Upper lobe of right lung (tissue), 1 donor: Measurements from ENCODE around the gene MPIG6B. TPM values are rescaled to one million over a fixed set of nuclear protein-coding genes. Genes with fewer than 3 reads are reported as not detected.

Experiments used
- ATAC-seq: fragments of 200-7000 bp; cut with Tn5 transposase; one replicate; pipeline ENCODE4 v1.9.1; 2020; ENCODE audit warnings: mild to moderate bottlenecking, moderate library complexity
- DNase-seq: peaks from one replicate; pipeline ENCODE4 v3.0.0-alpha.2; 2020
- H3K27ac ChIP-seq: fragments of 200-600 bp; one replicate; pipeline ENCODE4 v1.8.0; 2022
- H3K27me3 ChIP-seq: fragments of 200-600 bp; one replicate; pipeline ENCODE4 v1.8.0; 2022; ENCODE audit warnings: mild to moderate bottlenecking
- H3K36me3 ChIP-seq: fragments of 200-600 bp; one replicate; pipeline ENCODE4 v1.8.0; 2022
- H3K4me1 ChIP-seq: fragments of 200-600 bp; one replicate; pipeline ENCODE4 v1.8.0; 2022
- H3K4me3 ChIP-seq: fragments of 200-600 bp; one replicate; pipeline ENCODE4 v1.8.0; 2022; ENCODE audit warnings: mild to moderate bottlenecking
- H3K9me3 ChIP-seq: fragments of 200-600 bp; one replicate; pipeline ENCODE4 v1.8.0; 2022
- intact Hi-C: fragments of 100-400 bp; cut with DNase I; formaldehyde crosslinking; loops from one replicate; pipeline ENCODE4 v1.11.0; 2022
- total RNA-seq: library from RNA; stranded (reverse); fragmentation: NEBNext Ultra II Directional; extraction: Animal tissue kit (Norgen Biotek cat#: 25700); gene quantifications from one replicate; pipeline ENCODE4 v1.2.1, GENCODE V29; 2021
- TF ChIP-seq, protein P1 (sequence below): fragments of 200-600 bp; IDR thresholded peaks from one replicate; pipeline ENCODE4 v1.8.0; 2022; ENCODE audit warnings: antibody characterized with exemption
- donor health status: DM: no; HTN: yes; CAD: no; lungs with severe emphysema.

MPIG6B gene
- total RNA-seq, 1 donor from 2014 or later: 1.1 TPM

DNA sequence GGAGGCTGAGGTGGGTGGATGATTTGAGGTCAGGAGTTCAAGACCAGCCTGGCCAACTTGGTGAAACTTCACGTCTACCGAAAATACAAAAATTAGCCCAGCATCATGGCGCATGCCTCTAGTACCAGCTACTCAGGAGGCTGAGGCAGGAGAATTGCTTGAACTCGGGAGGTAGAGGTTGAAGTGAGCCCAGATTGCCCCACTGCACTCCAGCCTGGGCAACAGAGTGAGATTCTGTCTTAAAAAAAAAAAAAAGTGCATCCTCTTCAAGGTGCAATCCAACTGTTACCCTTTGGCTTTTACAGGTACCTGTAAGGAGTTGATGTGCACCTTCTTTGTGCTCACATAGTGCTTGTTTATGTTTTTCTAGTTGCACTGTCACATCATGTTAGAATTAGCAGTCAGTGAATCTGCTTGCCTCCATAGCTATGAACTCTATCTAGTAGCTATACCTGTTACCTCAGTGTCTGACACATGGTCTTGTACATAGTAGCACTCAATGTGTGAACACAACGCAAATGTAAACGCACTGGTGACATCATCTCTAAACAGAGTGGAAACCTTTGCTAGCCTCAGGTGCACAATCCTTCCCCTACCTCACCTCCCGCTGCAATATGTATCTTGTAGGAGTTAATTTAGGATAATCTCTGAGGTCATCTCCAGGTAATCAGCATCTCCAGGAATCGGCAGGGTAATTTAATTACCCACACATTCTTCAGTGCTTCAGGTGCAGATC is 26.3 kb downstream of the MPIG6B start:
- Histone ChIP-seq H3K36me3 (no peaks in the 10 kb centered on the region), H3K27ac (no peak overlapping the region), H3K9me3 (no peaks in the 10 kb centered on the region), H3K4me1 (no peaks in the 10 kb centered on the region), H3K27me3 (no peaks in the 10 kb centered on the region), H3K4me3 (no peak overlapping the region)
- no peak for DNase-seq
- TF ChIP-seq, protein P1, sequence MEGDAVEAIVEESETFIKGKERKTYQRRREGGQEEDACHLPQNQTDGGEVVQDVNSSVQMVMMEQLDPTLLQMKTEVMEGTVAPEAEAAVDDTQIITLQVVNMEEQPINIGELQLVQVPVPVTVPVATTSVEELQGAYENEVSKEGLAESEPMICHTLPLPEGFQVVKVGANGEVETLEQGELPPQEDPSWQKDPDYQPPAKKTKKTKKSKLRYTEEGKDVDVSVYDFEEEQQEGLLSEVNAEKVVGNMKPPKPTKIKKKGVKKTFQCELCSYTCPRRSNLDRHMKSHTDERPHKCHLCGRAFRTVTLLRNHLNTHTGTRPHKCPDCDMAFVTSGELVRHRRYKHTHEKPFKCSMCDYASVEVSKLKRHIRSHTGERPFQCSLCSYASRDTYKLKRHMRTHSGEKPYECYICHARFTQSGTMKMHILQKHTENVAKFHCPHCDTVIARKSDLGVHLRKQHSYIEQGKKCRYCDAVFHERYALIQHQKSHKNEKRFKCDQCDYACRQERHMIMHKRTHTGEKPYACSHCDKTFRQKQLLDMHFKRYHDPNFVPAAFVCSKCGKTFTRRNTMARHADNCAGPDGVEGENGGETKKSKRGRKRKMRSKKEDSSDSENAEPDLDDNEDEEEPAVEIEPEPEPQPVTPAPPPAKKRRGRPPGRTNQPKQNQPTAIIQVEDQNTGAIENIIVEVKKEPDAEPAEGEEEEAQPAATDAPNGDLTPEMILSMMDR: no peak
- intact Hi-C loops: no loop called here
- no peak for ATAC-seq

DNA sequence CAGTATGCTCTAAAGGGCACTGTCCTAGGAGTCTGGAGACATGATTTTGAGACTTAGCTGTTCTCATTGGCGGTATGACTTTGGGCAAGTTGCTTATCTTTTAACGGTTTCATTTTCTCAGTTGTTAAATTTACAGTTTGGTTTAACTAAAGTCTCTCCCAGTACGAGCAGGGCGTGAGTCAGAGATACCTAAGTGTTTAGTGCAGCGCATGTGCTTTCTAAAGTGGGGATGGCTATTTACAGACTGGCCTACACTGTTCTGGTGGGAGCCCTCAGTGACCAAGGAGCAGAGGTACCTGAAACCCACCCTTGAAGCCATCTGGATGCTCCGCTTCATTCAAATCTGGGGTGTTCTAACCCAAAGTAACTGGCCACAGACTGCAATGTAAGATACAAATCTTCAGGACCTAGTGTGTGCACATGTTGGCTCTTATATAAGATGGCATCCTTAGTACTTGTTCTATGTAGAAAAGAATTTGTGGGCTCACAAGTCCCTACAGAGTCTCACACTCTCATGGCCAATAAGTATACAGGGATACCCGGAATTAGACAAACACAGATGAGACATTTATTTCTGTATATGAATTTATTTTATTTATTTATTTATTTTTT is 27.3 kb downstream of the MPIG6B start:
- intact Hi-C loops: no loop called here
- TF ChIP-seq, protein P1: no peak
- no peak for DNase-seq

DNA sequence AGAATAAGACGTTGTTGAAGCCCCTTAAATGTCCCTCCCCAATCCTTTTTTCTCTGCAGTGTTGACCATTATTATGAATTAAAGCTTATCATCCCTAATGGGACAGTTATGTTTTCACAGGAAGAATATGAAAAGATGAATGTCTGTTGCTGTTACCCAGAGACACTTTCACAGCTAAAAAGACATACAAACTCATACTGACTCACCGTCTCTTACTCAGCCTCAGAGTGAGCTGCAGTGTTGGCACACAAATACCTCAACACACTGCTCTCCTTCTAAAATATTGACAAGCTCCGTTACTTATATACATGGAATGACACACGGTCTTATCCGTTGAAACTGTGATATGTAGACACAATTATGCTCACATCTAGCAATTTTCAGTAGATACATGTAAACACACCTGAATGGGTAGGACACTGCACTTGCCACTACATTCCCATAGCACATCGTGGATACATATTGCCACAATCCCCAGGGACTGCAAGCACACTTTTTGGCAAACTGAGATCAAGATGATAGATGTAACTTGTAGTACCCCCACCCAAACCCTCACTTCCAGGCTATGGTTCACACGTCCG is 29.7 kb downstream of the MPIG6B start:
- intact Hi-C loops: no loop called here
- ATAC-seq: no peak
- TF ChIP-seq, protein P1: no peak

More for the DNA sequence above, 27.3 kb downstream of the MPIG6B start:
- Histone ChIP-seq H3K27me3 (no peaks in the 10 kb centered on the region), H3K36me3 (no peaks in the 10 kb centered on the region), H3K9me3 (no peaks in the 10 kb centered on the region), H3K4me3 (no peak overlapping the region), H3K27ac (no peak overlapping the region), H3K4me1 (no peaks in the 10 kb centered on the region)
- no peak for ATAC-seq

DNA sequence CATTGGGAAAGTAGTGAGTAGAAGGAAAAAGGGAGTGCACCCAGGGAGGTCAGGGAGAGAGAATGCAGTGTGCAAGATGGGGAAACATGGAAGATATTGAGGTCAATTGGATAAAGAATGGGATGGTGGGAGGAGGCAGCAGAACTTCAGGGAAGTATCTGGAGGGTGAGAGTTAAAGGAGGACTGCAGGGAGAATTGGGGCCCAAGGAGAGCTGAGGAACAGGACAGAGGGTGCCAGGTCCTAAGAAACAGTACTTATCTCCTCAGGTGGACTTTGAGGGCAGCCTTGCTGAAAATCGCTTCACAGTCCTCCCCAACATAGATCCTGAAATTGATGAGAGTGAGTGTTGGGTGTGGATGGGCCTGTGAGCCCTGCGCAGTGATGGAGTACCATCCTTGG is 35.1 kb downstream of the MPIG6B start:
- Histone ChIP-seq H3K36me3 (no peaks in the 10 kb centered on the region), H3K4me1 (no peaks in the 10 kb centered on the region), H3K27me3 (no peaks in the 10 kb centered on the region), H3K4me3 (no peak overlapping the region), H3K9me3 (no peaks in the 10 kb centered on the region), H3K27ac (no peak overlapping the region)
- intact Hi-C loops: no loop called here
- no peak for DNase-seq
- TF ChIP-seq, protein P1: no peak
- no peak for ATAC-seq

More for the DNA sequence above, 29.7 kb downstream of the MPIG6B start:
- H3K9me3 ChIP-seq: no peaks in the 10 kb centered on the region
- no peak overlapping the region for H3K4me3 ChIP-seq
- H3K36me3 ChIP-seq: no peaks in the 10 kb centered on the region
- no peak for DNase-seq
- no peaks in the 10 kb centered on the region for H3K4me1 ChIP-seq
- H3K27ac ChIP-seq: no peak overlapping the region
- no peaks in the 10 kb centered on the region for H3K27me3 ChIP-seq

DNA sequence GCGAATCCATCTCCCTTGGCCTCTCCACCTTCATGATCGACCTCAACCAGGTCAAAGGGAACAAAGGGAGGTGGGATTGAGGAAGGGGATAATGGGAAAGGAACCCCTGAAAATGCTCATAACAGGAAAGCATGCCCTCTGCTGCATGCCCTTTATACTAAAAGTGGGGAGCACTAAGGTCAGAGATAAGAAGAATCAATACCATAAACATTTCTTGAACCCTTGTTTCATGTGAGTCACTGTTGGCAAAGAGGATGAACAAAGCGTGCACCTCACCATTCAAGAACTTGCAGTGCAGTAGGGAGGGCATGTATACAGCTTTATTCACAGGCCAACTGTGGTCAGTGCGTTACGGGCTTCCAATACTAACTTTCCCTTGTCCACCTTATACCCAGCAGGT is 37.6 kb downstream of the MPIG6B start:
- Histone ChIP-seq H3K4me3 (no peak overlapping the region), H3K27me3 (no peaks in the 10 kb centered on the region), H3K27ac (no peak overlapping the region), H3K36me3 (no peaks in the 10 kb centered on the region), H3K4me1 (no peaks in the 10 kb centered on the region), H3K9me3 (no peaks in the 10 kb centered on the region)
- no peak for ATAC-seq
- intact Hi-C loops: no loop called here
- TF ChIP-seq, protein P1: no peak
- no peak for DNase-seq
